IMR-90 (cell line): ENCODE results near the gene CLNK. TPM values are rescaled to one million over a fixed set of nuclear protein-coding genes. Genes with fewer than 3 reads are reported as not detected.

ENCODE experiments used
- ATAC-seq: fragments of 200-7000 bp; cut with Tn5 transposase; 2 replicates; pipeline ENCODE4 v1.9.1; 2020; ENCODE audit warnings: low read depth, mild to moderate bottlenecking, moderate library complexity
- BruUV-seq: library from RNA; stranded (reverse); fragments of 400-500 nt; replicated peaks from 2 replicates; lab custom pipeline; 2021; lab: Mats Ljungman, UMichigan
- CTCF ChIA-PET: fragments of 300-600 bp; formaldehyde crosslinking; extraction: SDS; loops from one replicate; lab custom pipeline; 2021; ENCODE audit warnings: antibody characterized with exemption; lab: Yijun Ruan, JAX
- POLR2A ChIA-PET: fragments of 300-600 bp; sonication (Branson Sonifier 250); formaldehyde crosslinking; loops from one replicate; lab custom pipeline; 2022; ENCODE audit warnings: antibody characterized with exemption; ENCODE audit not compliant: unreplicated experiment; lab: Charles Lee
- DNase-seq: peaks from one replicate; pipeline ENCODE4 v3.0.0; 2013
- H2AFZ ChIP-seq: replicated peaks from 2 replicates; pipeline ENCODE3; 2013; ENCODE audit warnings: low read length, mild to moderate bottlenecking; ENCODE audit not compliant: poor library complexity
- H2AK5ac ChIP-seq: 2 replicates; pipeline ENCODE4 v1.6.1; 2013; ENCODE audit warnings: low read depth, low read length, inconsistent platforms
- H2AK9ac ChIP-seq: replicated peaks from 2 replicates; pipeline ENCODE3; 2013; ENCODE audit warnings: mild to moderate bottlenecking, low read depth, low read length, moderate library complexity; ENCODE audit not compliant: poor library complexity
- H2BK120ac ChIP-seq: 2 replicates; pipeline ENCODE4 v1.6.1; 2013; ENCODE audit warnings: low read depth, low read length, inconsistent platforms
- H2BK15ac ChIP-seq: 3 replicates; pipeline ENCODE4 v1.6.1; 2013; ENCODE audit warnings: low read depth, low read length, inconsistent platforms
- H2BK20ac ChIP-seq: 2 replicates; pipeline ENCODE4 v1.6.1; 2013; ENCODE audit warnings: low read depth, mild to moderate bottlenecking, inconsistent platforms, low read length, moderate library complexity
- H2BK5ac ChIP-seq: 2 replicates; pipeline ENCODE4 v1.6.1; 2013; ENCODE audit warnings: mild to moderate bottlenecking, low read depth, low read length, inconsistent platforms; ENCODE audit not compliant: poor library complexity, severe bottlenecking
- H3K14ac ChIP-seq: replicated peaks from 2 replicates; pipeline ENCODE4 v1.6.1; 2013; ENCODE audit warnings: low read depth, low read length, inconsistent platforms
- H3K18ac ChIP-seq: 2 replicates; pipeline ENCODE4 v1.6.1; 2013; ENCODE audit warnings: low read depth, low read length, control low read depth
- H3K23ac ChIP-seq: 2 replicates; pipeline ENCODE4 v1.6.1; 2013; ENCODE audit warnings: low read depth, low read length, inconsistent platforms
- H3K27ac ChIP-seq: 2 replicates; pipeline ENCODE4 v1.5.1; 2013; ENCODE audit warnings: mild to moderate bottlenecking, control low read depth, low read length; ENCODE audit not compliant: insufficient read depth
- H3K27me3 ChIP-seq: 2 replicates; pipeline ENCODE4 v1.6.1; 2013; ENCODE audit warnings: low read length; ENCODE audit not compliant: control insufficient read depth, insufficient read depth
- H3K36me3 ChIP-seq: 2 replicates; pipeline ENCODE4 v1.6.1; 2013; ENCODE audit warnings: low read length, mixed read lengths; ENCODE audit not compliant: control insufficient read depth, insufficient read depth
- H3K4ac ChIP-seq: 2 replicates; pipeline ENCODE4 v1.6.1; 2013; ENCODE audit warnings: low read depth, low read length, inconsistent platforms
- H3K4me1 ChIP-seq: 2 replicates; pipeline ENCODE4 v1.6.1; 2013; ENCODE audit warnings: low read length, mixed read lengths; ENCODE audit not compliant: control insufficient read depth, insufficient read depth
- H3K4me2 ChIP-seq: 2 replicates; pipeline ENCODE4 v1.6.1; 2013; ENCODE audit warnings: low read depth, mild to moderate bottlenecking, control low read depth, low read length, moderate library complexity
- H3K4me3 ChIP-seq: 2 replicates; pipeline ENCODE4 v1.5.1; 2013; ENCODE audit warnings: low read depth, mild to moderate bottlenecking, control low read depth, low read length, moderate library complexity; ENCODE audit not compliant: insufficient read depth
- H3K56ac ChIP-seq: 2 replicates; pipeline ENCODE4 v1.6.1; 2013; ENCODE audit warnings: low read length, inconsistent platforms; ENCODE audit not compliant: insufficient read depth; ENCODE audit errors: extremely low read depth
- H3K79me1 ChIP-seq, 2 experiments: 2 replicates each; pipeline ENCODE4 v1.6.1; 2013; ENCODE audit warnings: low read length in 2 of 2, inconsistent platforms in 1 of 2, low read depth in 1 of 2
- H3K9ac ChIP-seq: 2 replicates; pipeline ENCODE4 v1.6.1; 2013; ENCODE audit warnings: low read depth, low read length, control low read depth
- H3K9me1 ChIP-seq: 2 replicates; pipeline ENCODE4 v1.6.1; 2013; ENCODE audit warnings: low read length, inconsistent platforms; ENCODE audit not compliant: insufficient read depth
- H3K9me3 ChIP-seq: 2 replicates; pipeline ENCODE4 v1.6.1; 2013; ENCODE audit warnings: low read length; ENCODE audit not compliant: control insufficient read depth, insufficient read depth
- H4K20me1 ChIP-seq: 2 replicates; pipeline ENCODE4 v1.6.1; 2013; ENCODE audit warnings: low read length, inconsistent platforms; ENCODE audit not compliant: insufficient read depth
- H4K5ac ChIP-seq: 2 replicates; pipeline ENCODE4 v1.6.1; 2013; ENCODE audit warnings: mild to moderate bottlenecking, low read depth, low read length, control low read depth
- H4K8ac ChIP-seq, 2 experiments: 2 replicates each; pipeline ENCODE4 v1.6.1; 2013; ENCODE audit warnings: low read depth in 2 of 2, low read length in 2 of 2, control low read depth in 1 of 2, inconsistent platforms in 1 of 2
- H4K91ac ChIP-seq: 2 replicates; pipeline ENCODE4 v1.6.1; 2013; ENCODE audit warnings: low read depth, low read length, inconsistent platforms; ENCODE audit not compliant: insufficient read depth
- BHLHE40 ChIP-seq: fragments of 150-350 bp; IDR thresholded peaks from 2 replicates; pipeline ENCODE4 v1.6.1; 2016; ENCODE audit warnings: mild to moderate bottlenecking, low read depth, low read length
- CEBPB ChIP-seq: IDR thresholded peaks from 2 replicates; pipeline ENCODE4 v1.6.1; 2012; ENCODE audit warnings: low read depth, low read length, improper control_type of control experiment
- CHD1 ChIP-seq: IDR thresholded peaks from 2 replicates; pipeline ENCODE4 v1.6.1; 2012; ENCODE audit warnings: low read depth, low read length, improper control_type of control experiment
- FOS ChIP-seq: fragments of 150-350 bp; IDR thresholded peaks from 2 replicates; pipeline ENCODE4 v1.6.1; 2016; ENCODE audit warnings: low read depth, low read length
- MAFK ChIP-seq: IDR thresholded peaks from 2 replicates; pipeline ENCODE4 v1.6.1; 2012; ENCODE audit warnings: low read depth, low read length, improper control_type of control experiment
- MAZ ChIP-seq: IDR thresholded peaks from 2 replicates; pipeline ENCODE4 v1.6.1; 2012; ENCODE audit warnings: low read depth, mild to moderate bottlenecking, low read length, improper control_type of control experiment, moderate library complexity, borderline replicate concordance
- MXI1 ChIP-seq: IDR thresholded peaks from 2 replicates; pipeline ENCODE4 v1.6.1; 2012; ENCODE audit warnings: low read depth, mild to moderate bottlenecking, low read length, moderate library complexity, borderline replicate concordance
- NFE2L2 ChIP-seq: fragments of 150-350 bp; IDR thresholded peaks from 2 replicates; pipeline ENCODE4 v1.6.1; 2016; ENCODE audit warnings: low read depth, mild to moderate bottlenecking, low read length
- POLR2A ChIP-seq: IDR thresholded peaks from 2 replicates; pipeline ENCODE4 v1.6.1; 2012; ENCODE audit warnings: mild to moderate bottlenecking, low read depth, low read length
- RAD21 ChIP-seq: IDR thresholded peaks from 2 replicates; pipeline ENCODE4 v1.6.1; 2012; ENCODE audit warnings: low read length, improper control_type of control experiment
- RCOR1 ChIP-seq: IDR thresholded peaks from 2 replicates; pipeline ENCODE4 v1.6.1; 2012; ENCODE audit warnings: mild to moderate bottlenecking, low read length, improper control_type of control experiment; ENCODE audit not compliant: insufficient replicate concordance
- RFX5 ChIP-seq: IDR thresholded peaks from 2 replicates; pipeline ENCODE4 v1.8.0; 2012; ENCODE audit warnings: low read depth, mild to moderate bottlenecking, low read length, moderate library complexity
- SMC3 ChIP-seq: fragments of 150-350 bp; IDR thresholded peaks from 2 replicates; pipeline ENCODE4 v1.6.1; 2016; ENCODE audit warnings: low read depth, mild to moderate bottlenecking, antibody characterized with exemption, low read length, moderate library complexity
- WGBS, 2 experiments: methylation state at CpG; one replicate each; pipeline versions ENCODE4 v1.1.5 to v1.1.7; 2013; ENCODE audit warnings: missing lambda C conversion rate in 2 of 2; ENCODE audit not compliant: insufficient read length in 1 of 2; ENCODE audit errors: extremely low coverage in 2 of 2; 5-methylcytosine and 5-hydroxymethylcytosine counted together
- dilution Hi-C: fragments of 300-500 bp; cut with HindIII; formaldehyde crosslinking; loops from one replicate; pipeline ENCODE4 v1.14.3; 2018; ENCODE audit warnings: low sequenced_read_pairs; ENCODE audit not compliant: unreplicated experiment
- in situ Hi-C: fragments of 300-500 bp; cut with MboI; formaldehyde crosslinking; loops from 3 replicates; pipeline ENCODE4 v1.14.3; 2019; ENCODE audit warnings: low sequenced_read_pairs, inconsistent platforms, mixed read lengths
- intact Hi-C: fragments of 100-400 bp; cut with micrococcal nuclease; formaldehyde crosslinking; loops from 2 replicates; pipeline ENCODE4 v1.10.0; 2022
- polyA plus RNA-seq, 3 experiments: library from polyadenylated mRNA; depleted of rRNA; stranded (reverse); fragments of >200 nt; gene quantifications; 2 replicates each; pipeline ENCODE4 v1.2.3, GENCODE V29; 2012; ENCODE audit warnings: low replicate concordance in 1 of 3
- total RNA-seq: library from RNA; depleted of rRNA; stranded (reverse); fragments of >200 nt; gene quantifications from 2 replicates; pipeline ENCODE4 v1.2.3, GENCODE V29; 2012
- TF ChIP-seq, protein P1 (sequence below): conservative IDR thresholded peaks from 2 replicates; pipeline ENCODE4 v1.5.1; 2012; ENCODE audit warnings: mild to moderate bottlenecking, low read depth, low read length, improper control_type of control experiment
- TF ChIP-seq, protein P2 (sequence below): fragments of 150-350 bp; IDR thresholded peaks from 2 replicates; pipeline ENCODE4 v1.6.1; 2016; ENCODE audit warnings: low read depth, mild to moderate bottlenecking, low read length, moderate library complexity, borderline replicate concordance
- TF ChIP-seq, protein P3 (sequence below): fragments of 150-350 bp; IDR thresholded peaks from 2 replicates; pipeline ENCODE4 v1.6.1; 2017; ENCODE audit warnings: mild to moderate bottlenecking, antibody characterized with exemption, low read length, low read depth

CLNK gene
- total and polyA plus RNA-seq, 2 of the 4 experiments (the other 2 are of a cell fraction) = not detected

DNA sequence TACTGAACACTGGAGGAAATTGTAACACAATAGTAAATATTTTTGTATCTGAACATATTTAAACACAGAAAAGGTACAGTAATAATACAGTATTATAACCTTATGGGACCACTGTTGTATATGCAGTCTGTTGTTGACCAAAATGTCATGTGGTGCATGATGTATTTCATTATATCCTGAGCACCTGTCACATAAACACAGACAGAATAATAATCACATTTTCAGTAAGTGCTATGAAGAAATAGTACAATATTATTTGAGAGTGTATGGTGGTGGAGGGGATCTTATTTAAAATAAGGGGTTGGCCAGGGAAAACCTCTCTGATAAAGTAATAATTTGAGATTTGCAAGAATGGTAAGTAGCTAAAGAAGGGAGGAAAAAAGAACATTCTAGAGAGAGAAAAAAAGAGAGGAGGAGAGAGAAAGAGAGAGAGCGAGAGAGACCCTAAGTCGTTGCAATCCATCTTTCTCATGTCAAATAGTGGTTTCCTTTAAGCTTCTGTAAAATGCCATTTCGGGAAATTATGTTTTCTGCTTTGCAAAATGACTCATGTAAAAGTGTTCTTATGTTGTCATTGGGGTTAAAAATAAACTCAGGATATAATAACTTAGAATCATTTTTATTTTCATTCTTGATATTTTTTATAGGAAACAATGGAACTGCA lies 19.3 kb upstream of the CLNK start:
- dilution Hi-C loops (no loop called here), intact Hi-C loops (no loop called here), in situ Hi-C loops (loop anchor here (25.0 kb wide), 1 partner anchor 108 kb away; no protein-coding TSS in a partner anchor)
- TF ChIP-seq, protein P1, sequence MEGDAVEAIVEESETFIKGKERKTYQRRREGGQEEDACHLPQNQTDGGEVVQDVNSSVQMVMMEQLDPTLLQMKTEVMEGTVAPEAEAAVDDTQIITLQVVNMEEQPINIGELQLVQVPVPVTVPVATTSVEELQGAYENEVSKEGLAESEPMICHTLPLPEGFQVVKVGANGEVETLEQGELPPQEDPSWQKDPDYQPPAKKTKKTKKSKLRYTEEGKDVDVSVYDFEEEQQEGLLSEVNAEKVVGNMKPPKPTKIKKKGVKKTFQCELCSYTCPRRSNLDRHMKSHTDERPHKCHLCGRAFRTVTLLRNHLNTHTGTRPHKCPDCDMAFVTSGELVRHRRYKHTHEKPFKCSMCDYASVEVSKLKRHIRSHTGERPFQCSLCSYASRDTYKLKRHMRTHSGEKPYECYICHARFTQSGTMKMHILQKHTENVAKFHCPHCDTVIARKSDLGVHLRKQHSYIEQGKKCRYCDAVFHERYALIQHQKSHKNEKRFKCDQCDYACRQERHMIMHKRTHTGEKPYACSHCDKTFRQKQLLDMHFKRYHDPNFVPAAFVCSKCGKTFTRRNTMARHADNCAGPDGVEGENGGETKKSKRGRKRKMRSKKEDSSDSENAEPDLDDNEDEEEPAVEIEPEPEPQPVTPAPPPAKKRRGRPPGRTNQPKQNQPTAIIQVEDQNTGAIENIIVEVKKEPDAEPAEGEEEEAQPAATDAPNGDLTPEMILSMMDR = no peak
- TF ChIP-seq, protein P2, sequence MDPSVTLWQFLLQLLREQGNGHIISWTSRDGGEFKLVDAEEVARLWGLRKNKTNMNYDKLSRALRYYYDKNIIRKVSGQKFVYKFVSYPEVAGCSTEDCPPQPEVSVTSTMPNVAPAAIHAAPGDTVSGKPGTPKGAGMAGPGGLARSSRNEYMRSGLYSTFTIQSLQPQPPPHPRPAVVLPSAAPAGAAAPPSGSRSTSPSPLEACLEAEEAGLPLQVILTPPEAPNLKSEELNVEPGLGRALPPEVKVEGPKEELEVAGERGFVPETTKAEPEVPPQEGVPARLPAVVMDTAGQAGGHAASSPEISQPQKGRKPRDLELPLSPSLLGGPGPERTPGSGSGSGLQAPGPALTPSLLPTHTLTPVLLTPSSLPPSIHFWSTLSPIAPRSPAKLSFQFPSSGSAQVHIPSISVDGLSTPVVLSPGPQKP = no peak
- TF ChIP-seq MAFK (no peak), POLR2A (no peak), CEBPB (no peak), SMC3 (no peak), RAD21 (no peak), RFX5 (no peak), MXI1 (no peak), FOS (no peak), NFE2L2 (no peak), RCOR1 (no peak), BHLHE40 (no peak), CHD1 (no peak), MAZ (no peak)
- TF ChIP-seq, protein P3, sequence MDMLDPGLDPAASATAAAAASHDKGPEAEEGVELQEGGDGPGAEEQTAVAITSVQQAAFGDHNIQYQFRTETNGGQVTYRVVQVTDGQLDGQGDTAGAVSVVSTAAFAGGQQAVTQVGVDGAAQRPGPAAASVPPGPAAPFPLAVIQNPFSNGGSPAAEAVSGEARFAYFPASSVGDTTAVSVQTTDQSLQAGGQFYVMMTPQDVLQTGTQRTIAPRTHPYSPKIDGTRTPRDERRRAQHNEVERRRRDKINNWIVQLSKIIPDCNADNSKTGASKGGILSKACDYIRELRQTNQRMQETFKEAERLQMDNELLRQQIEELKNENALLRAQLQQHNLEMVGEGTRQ = no peak
- Histone ChIP-seq H2BK120ac (no peak overlapping the region), H2BK20ac (no peak overlapping the region), H2AK9ac (no peak overlapping the region), H3K27ac (no peak overlapping the region), H3K4me3 (no peak overlapping the region), H3K14ac (no peak overlapping the region), H3K36me3 (no peaks in the 10 kb centered on the region), H4K91ac (no peak overlapping the region), H3K79me1 (no peaks in the 10 kb centered on the region), H2BK5ac (no peak overlapping the region), H3K18ac (no peak overlapping the region), H3K9me3 (no peaks in the 10 kb centered on the region), H3K23ac (no peak overlapping the region), H3K4me2 (no peak overlapping the region), H3K56ac (no peak overlapping the region), H4K5ac (no peak overlapping the region), H4K8ac (no peak overlapping the region), H3K9me1 (peaks cover 11% of the 10 kb centered on the region; the same call in 1 of the 2 replicates), H4K20me1 (no peaks in the 10 kb centered on the region), H2AK5ac (no peak overlapping the region), H3K9ac (no peak overlapping the region), H3K4me1 (peaks cover 10% of the 10 kb centered on the region), H3K27me3 (no peaks in the 10 kb centered on the region), H3K4ac (no peak overlapping the region), H2BK15ac (no peak overlapping the region), H2AFZ (no peak overlapping the region)
- ATAC-seq (no peak), DNase-seq (peak; percentile 32)
- WGBS, 2 experiments = 20% methylated on average over 1 of the region's 3 CpGs; no CpG with 5 or more reads in 1 of the 2 experiments
- BruUV-seq = no TSS peak
- ChIA-PET POLR2A (interaction anchor here (0.5 to 0.7 kb wide), 2 partner anchors 15 to 77 kb away, joined by 4 to 6 read pairs; no protein-coding TSS in a partner anchor), CTCF (no interaction called here)
